Activated T-cell treated with anti-CD3 and anti-CD28 coated beads, Interleukin-2, amount 50 U/mL, for 4 hours (primary cell): ENCODE results near the gene HLA-DPB1. TPM values are rescaled to one million over a fixed set of nuclear protein-coding genes. Genes with fewer than 3 reads are reported as not detected.

ENCODE experiments used
- ATAC-seq, 2 donors: fragments of 200-7000 bp; cut with Tn5 transposase; one replicate each; pipeline ENCODE4 v1.10.0; 2021
- DNase-seq: peaks from one replicate; pipeline ENCODE4 v3.0.0-alpha.2; 2020
- H3K27me3 Mint-ChIP-seq: one replicate; pipeline ENCODE4 v1.8.0; 2021; ENCODE audit warnings: low read depth, mixed read lengths
- H3K36me3 Mint-ChIP-seq: one replicate; pipeline ENCODE4 v1.8.0; 2022; ENCODE audit warnings: mixed read lengths; ENCODE audit not compliant: insufficient read depth
- H3K4me1 Mint-ChIP-seq: one replicate; pipeline ENCODE4 v1.8.0; 2021; ENCODE audit warnings: low read depth, mixed read lengths
- H3K4me3 Mint-ChIP-seq: one replicate; pipeline ENCODE4 v1.8.0; 2021; ENCODE audit warnings: mild to moderate bottlenecking, moderate library complexity, mixed read lengths
- H3K9me3 Mint-ChIP-seq: one replicate; pipeline ENCODE4 v1.8.0; 2021; ENCODE audit warnings: mixed read lengths
- total RNA-seq, 3 donors: library from RNA; stranded (reverse); gene quantifications; one replicate each; pipeline ENCODE4 v1.2.1, GENCODE V29; 2021

The HLA-DPB1 gene
- total RNA-seq, 3 donors from 2014 or later: 6.0 to 9.8 (median 6.3) TPM

GRCh38 chr6:33103776-33104175 lies 28.0 kb downstream of the HLA-DPB1 start:
- Mint-ChIP-seq H3K36me3 (peaks cover 4% of the 10 kb centered on the region), H3K27me3 (peaks cover 30% of the 10 kb centered on the region), H3K4me3 (no peak overlapping the region), H3K9me3 (peaks cover 24% of the 10 kb centered on the region), H3K4me1 (no peaks in the 10 kb centered on the region)
- no peak for DNase-seq
- no peak for ATAC-seq

GRCh38 chr6:33104887-33105286 lies 29.1 kb downstream of the HLA-DPB1 start:
- no peak overlapping the region for H3K4me3 Mint-ChIP-seq
- ATAC-seq (no peak), DNase-seq (no peak)
- H3K9me3 Mint-ChIP-seq: peaks cover 13% of the 10 kb centered on the region
- peaks cover 32% of the 10 kb centered on the region for H3K27me3 Mint-ChIP-seq
- no peaks in the 10 kb centered on the region for H3K4me1 Mint-ChIP-seq
- H3K36me3 Mint-ChIP-seq: no peaks in the 10 kb centered on the region

- no peaks in the 10 kb centered on the region for H3K4me1 Mint-ChIP-seq
- peaks cover 8% of the 10 kb centered on the region for H3K9me3 Mint-ChIP-seq
- no peak for ATAC-seq
- no peak for DNase-seq
- no peaks in the 10 kb centered on the region for H3K36me3 Mint-ChIP-seq
- H3K27me3 Mint-ChIP-seq: peaks cover 37% of the 10 kb centered on the region
- H3K4me3 Mint-ChIP-seq: no peak overlapping the region
Measured at GRCh38 chr6:33105386-33105785, 29.6 kb downstream of the HLA-DPB1 start.

GRCh38 chr6:33105916-33106871 lies 30.4 kb downstream of the HLA-DPB1 start:
- DNase-seq: no peak
- ATAC-seq: no peak
- peaks cover 42% of the 10 kb centered on the region for H3K27me3 Mint-ChIP-seq
- H3K4me3 Mint-ChIP-seq: no peak overlapping the region
- no peaks in the 10 kb centered on the region for H3K36me3 Mint-ChIP-seq
- no peaks in the 10 kb centered on the region for H3K4me1 Mint-ChIP-seq
- no peaks in the 10 kb centered on the region for H3K9me3 Mint-ChIP-seq

- no peak for ATAC-seq
- H3K4me1 Mint-ChIP-seq: no peaks in the 10 kb centered on the region
- no peaks in the 10 kb centered on the region for H3K9me3 Mint-ChIP-seq
- peaks cover 52% of the 10 kb centered on the region for H3K27me3 Mint-ChIP-seq
- H3K36me3 Mint-ChIP-seq: no peaks in the 10 kb centered on the region
- no peak for DNase-seq
- no peak overlapping the region for H3K4me3 Mint-ChIP-seq
Measured at GRCh38 chr6:33107641-33108040, 31.9 kb downstream of the HLA-DPB1 start.

GRCh38 chr6:33108307-33108706 lies 32.5 kb downstream of the HLA-DPB1 start:
- Mint-ChIP-seq H3K4me3 (no peak overlapping the region), H3K9me3 (no peaks in the 10 kb centered on the region), H3K27me3 (peaks cover 59% of the 10 kb centered on the region), H3K36me3 (no peaks in the 10 kb centered on the region), H3K4me1 (no peaks in the 10 kb centered on the region)
- no peak for ATAC-seq
- no peak for DNase-seq

- H3K36me3 Mint-ChIP-seq: no peaks in the 10 kb centered on the region
- no peaks in the 10 kb centered on the region for H3K9me3 Mint-ChIP-seq
- no peak for DNase-seq
- peaks cover 7% of the 10 kb centered on the region for H3K4me1 Mint-ChIP-seq
- H3K27me3 Mint-ChIP-seq: peaks cover 74% of the 10 kb centered on the region
- ATAC-seq: peak; percentile 85 to 87
- H3K4me3 Mint-ChIP-seq: no peak overlapping the region
Measured at GRCh38 chr6:33112148-33112547, 36.4 kb downstream of the HLA-DPB1 start.

GRCh38 chr6:33113755-33114154 lies 38.0 kb downstream of the HLA-DPB1 start:
- ATAC-seq (no peak), DNase-seq (no peak)
- H3K27me3 Mint-ChIP-seq: peaks cover 78% of the 10 kb centered on the region
- H3K4me3 Mint-ChIP-seq: no peak overlapping the region
- no peaks in the 10 kb centered on the region for H3K9me3 Mint-ChIP-seq
- peaks cover 13% of the 10 kb centered on the region for H3K4me1 Mint-ChIP-seq
- no peaks in the 10 kb centered on the region for H3K36me3 Mint-ChIP-seq

GRCh38 chr6:33114406-33114805 lies 38.6 kb downstream of the HLA-DPB1 start:
- peaks cover 77% of the 10 kb centered on the region for H3K27me3 Mint-ChIP-seq
- H3K36me3 Mint-ChIP-seq: no peaks in the 10 kb centered on the region
- no peak overlapping the region for H3K4me3 Mint-ChIP-seq
- ATAC-seq (no peak), DNase-seq (no peak)
- no peaks in the 10 kb centered on the region for H3K9me3 Mint-ChIP-seq
- peaks cover 13% of the 10 kb centered on the region for H3K4me1 Mint-ChIP-seq

GRCh38 chr6:33116417-33116816 lies 40.6 kb downstream of the HLA-DPB1 start:
- ATAC-seq (no peak), DNase-seq (no peak)
- no peak overlapping the region for H3K4me3 Mint-ChIP-seq
- H3K9me3 Mint-ChIP-seq: no peaks in the 10 kb centered on the region
- H3K27me3 Mint-ChIP-seq: peaks cover 64% of the 10 kb centered on the region
- H3K4me1 Mint-ChIP-seq: peaks cover 13% of the 10 kb centered on the region
- H3K36me3 Mint-ChIP-seq: no peaks in the 10 kb centered on the region

- Mint-ChIP-seq H3K36me3 (no peaks in the 10 kb centered on the region), H3K4me1 (peaks cover 13% of the 10 kb centered on the region), H3K9me3 (no peaks in the 10 kb centered on the region), H3K4me3 (no peak overlapping the region), H3K27me3 (peaks cover 59% of the 10 kb centered on the region)
- DNase-seq (no peak), ATAC-seq (no peak)
Measured at GRCh38 chr6:33116841-33117711, 41.3 kb downstream of the HLA-DPB1 start.

- Mint-ChIP-seq H3K4me1 (peaks cover 13% of the 10 kb centered on the region), H3K36me3 (no peaks in the 10 kb centered on the region), H3K9me3 (no peaks in the 10 kb centered on the region), H3K4me3 (no peak overlapping the region), H3K27me3 (peaks cover 52% of the 10 kb centered on the region)
- DNase-seq: no peak
- ATAC-seq: no peak
Measured at GRCh38 chr6:33117811-33118277, 42.1 kb downstream of the HLA-DPB1 start.

- peaks cover 13% of the 10 kb centered on the region for H3K4me1 Mint-ChIP-seq
- peaks cover 44% of the 10 kb centered on the region for H3K27me3 Mint-ChIP-seq
- peaks cover 5% of the 10 kb centered on the region for H3K9me3 Mint-ChIP-seq
- ATAC-seq: peak in 1 of 2 donors; percentile 43
- no peak for DNase-seq
- no peaks in the 10 kb centered on the region for H3K36me3 Mint-ChIP-seq
- H3K4me3 Mint-ChIP-seq: no peak overlapping the region
Measured at GRCh38 chr6:33118525-33119123, 42.8 kb downstream of the HLA-DPB1 start.

GRCh38 chr6:33120001-33120400 lies 44.2 kb downstream of the HLA-DPB1 start:
- no peak overlapping the region for H3K4me3 Mint-ChIP-seq

More at GRCh38 chr6:33120001-33120400, 44.2 kb downstream of the HLA-DPB1 start:
- Mint-ChIP-seq H3K4me1 (peaks cover 11% of the 10 kb centered on the region), H3K36me3 (peaks cover 2% of the 10 kb centered on the region), H3K9me3 (peaks cover 9% of the 10 kb centered on the region), H3K27me3 (peaks cover 34% of the 10 kb centered on the region)
- ATAC-seq (no peak), DNase-seq (no peak)
